Hepatocyte (in vitro differentiated cells): Measurements from ENCODE around the gene CAMK2G.

ENCODE experiments used
- CTCF ChIP-seq: fragments of 200-600 bp; sonication (generic); IDR thresholded peaks from 2 replicates; pipeline ENCODE4 v1.5.1; 2016; ENCODE audit warnings: antibody characterized with exemption, mild to moderate bottlenecking; ENCODE audit not compliant: poor library complexity
- EZH2 ChIP-seq: fragments of 200-600 bp; sonication (generic); IDR thresholded peaks from 2 replicates; pipeline ENCODE4 v1.6.1; 2016; ENCODE audit warnings: antibody characterized with exemption, mild to moderate bottlenecking, borderline replicate concordance
- EZH2phosphoT487 ChIP-seq: fragments of 200-600 bp; sonication (generic); IDR thresholded peaks from one replicate; pipeline ENCODE4 v1.6.1; 2018; ENCODE audit warnings: antibody characterized with exemption, mild to moderate bottlenecking, low read depth, moderate library complexity; ENCODE audit not compliant: unreplicated experiment, severe bottlenecking

GRCh38 chr10:73816917-73817729, 57.2 kb downstream of the CAMK2G start:
- TF ChIP-seq CTCF, result no peak
- TF ChIP-seq EZH2, result no peak
- no peak for TF ChIP-seq EZH2phosphoT487
